ENCODE results near the gene BEGAIN.

- TF ChIP-seq TAF1 (IDR thresholded peaks at IDR 0.05; ENCODE audit: borderline replicate concordance, low read depth, low read length) (no peak), POLR2A (IDR thresholded peaks at IDR 0.05; ENCODE audit: low read depth, low read length) (no peak)
Measured at GRCh38 chr14:100534528-100535286, 52.5 kb downstream of the BEGAIN start.

Data from GM12892 (cell line).